HG03354 (cell line): ENCODE measurements around the gene PRKCG.

Experiments
- ATAC-seq: cut with Tn5 transposase; IDR thresholded peaks from one replicate; pipeline ENCODE4 v1.9.1; 2021; ENCODE audit warnings: mild to moderate bottlenecking; ENCODE audit not compliant: unreplicated experiment, poor library complexity, severe bottlenecking

The PRKCG gene

GRCh38 chr19:53894707-53895106 is 12.7 kb downstream of the PRKCG start:
- ATAC-seq: no peak

- no peak for ATAC-seq
Observed at GRCh38 chr19:53896682-53897081, 14.7 kb downstream of the PRKCG start.

- no peak for ATAC-seq
Observed at GRCh38 chr19:53897459-53897858, 15.5 kb downstream of the PRKCG start.

- no peak for ATAC-seq
Observed at GRCh38 chr19:53898166-53898565, 16.2 kb downstream of the PRKCG start.

- no peak for ATAC-seq
Observed at GRCh38 chr19:53898636-53899341, 16.8 kb downstream of the PRKCG start.

GRCh38 chr19:53900191-53900860 is 18.3 kb downstream of the PRKCG start:
- no peak for ATAC-seq

GRCh38 chr19:53903055-53903680 is 21.2 kb downstream of the PRKCG start:
- ATAC-seq: no peak

GRCh38 chr19:53904909-53905308 is 22.9 kb downstream of the PRKCG start:
- ATAC-seq: no peak

GRCh38 chr19:53905787-53906186 is 23.8 kb downstream of the PRKCG start:
- no peak for ATAC-seq

GRCh38 chr19:53906211-53907192 is 24.5 kb downstream of the PRKCG start:
- no peak for ATAC-seq

- no peak for ATAC-seq
Observed at GRCh38 chr19:53907193-53907581, 25.2 kb downstream of the PRKCG start.

- no peak for ATAC-seq
Observed at GRCh38 chr19:53907690-53908089, 25.7 kb downstream of the PRKCG start.

GRCh38 chr19:53908106-53908934 is 26.3 kb downstream of the PRKCG start:
- no peak for ATAC-seq

- no peak for ATAC-seq
Observed at GRCh38 chr19:53908935-53909415, 27.0 kb downstream of the PRKCG start, which contains the start of gene CACNG7. TSS of gene CACNG7 (plus strand) at chr19:53909278. CDS start at chr19:53912832, 3,554 bp downstream.

- no peak for ATAC-seq
Observed at GRCh38 chr19:53909471-53910169, 27.6 kb downstream of the PRKCG start.

GRCh38 chr19:53910170-53910518 is 28.1 kb downstream of the PRKCG start:
- no peak for ATAC-seq

GRCh38 chr19:53912653-53913052 is 30.7 kb downstream of the PRKCG start:
- ATAC-seq: no peak

GRCh38 chr19:53915000-53915399 is 33.0 kb downstream of the PRKCG start:
- no peak for ATAC-seq
